CD4-positive, alpha-beta T cell treated with Interferon gamma for 1 hour (primary cell): ENCODE data around the gene PLOD2.

Source experiments
- DNase-seq: peaks from one replicate; pipeline ENCODE4 v3.0.0-alpha.2; 2020

The PLOD2 gene

GRCh38 chr3:146165877-146166276, 4.9 kb upstream of the PLOD2 start:
- DNase-seq: no peak

- no peak for DNase-seq
Measured at GRCh38 chr3:146164971-146165769, 4.2 kb upstream of the PLOD2 start.

GRCh38 chr3:146164506-146164905, 3.5 kb upstream of the PLOD2 start:
- no peak for DNase-seq

GRCh38 chr3:146164071-146164470, 3.1 kb upstream of the PLOD2 start:
- no peak for DNase-seq

- DNase-seq: no peak
Measured at GRCh38 chr3:146163584-146163983, 2.6 kb upstream of the PLOD2 start.

GRCh38 chr3:146162561-146162960, 1.6 kb upstream of the PLOD2 start:
- no peak for DNase-seq

- DNase-seq: no peak
Measured at GRCh38 chr3:146161663-146162002, 649 bp upstream of the PLOD2 start.

GRCh38 chr3:146160321-146160963, 542 bp downstream of the PLOD2 start:
- no peak for DNase-seq

GRCh38 chr3:146159616-146160320, 1.2 kb downstream of the PLOD2 start:
- DNase-seq: no peak

GRCh38 chr3:146159037-146159436, 1.9 kb downstream of the PLOD2 start:
- DNase-seq: no peak

GRCh38 chr3:146157325-146158060, 3.5 kb downstream of the PLOD2 start:
- DNase-seq: no peak

- no peak for DNase-seq
Measured at GRCh38 chr3:146156666-146157314, 4.2 kb downstream of the PLOD2 start.

GRCh38 chr3:146156095-146156494, 4.9 kb downstream of the PLOD2 start:
- DNase-seq: no peak

- DNase-seq: no peak
Measured at GRCh38 chr3:146154995-146155394, 6.0 kb downstream of the PLOD2 start.

GRCh38 chr3:146154316-146154715, 6.7 kb downstream of the PLOD2 start:
- DNase-seq: no peak

GRCh38 chr3:146153429-146153828, 7.6 kb downstream of the PLOD2 start:
- no peak for DNase-seq

GRCh38 chr3:146152834-146153233, 8.2 kb downstream of the PLOD2 start:
- no peak for DNase-seq

- DNase-seq: no peak
Measured at GRCh38 chr3:146148468-146148931, 12.5 kb downstream of the PLOD2 start.

GRCh38 chr3:146145642-146146041, 15.3 kb downstream of the PLOD2 start:
- no peak for DNase-seq

GRCh38 chr3:146142757-146143156, 18.2 kb downstream of the PLOD2 start:
- no peak for DNase-seq

GRCh38 chr3:146139586-146140110, 21.3 kb downstream of the PLOD2 start:
- no peak for DNase-seq

- no peak for DNase-seq
Measured at GRCh38 chr3:146138902-146139301, 22.1 kb downstream of the PLOD2 start.
